ENCODE results near the gene TEKT5.

Gene TEKT5

GRCh38 chr16:10617662-10618420 lies 76.9 kb downstream of the TEKT5 start:
- H3K4me3 ChIP-seq (ENCODE audit: low read depth, low read length) = no peak overlapping the region
- no peak for DNase-seq (ENCODE audit: low read depth)

GRCh38 chr16:10616756-10617640 lies 77.7 kb downstream of the TEKT5 start:
- H3K4me3 ChIP-seq (ENCODE audit: low read depth, low read length) = no peak overlapping the region
- peak; percentile 16 for DNase-seq (ENCODE audit: low read depth)

- DNase-seq (ENCODE audit: low read depth) = no peak
- H3K4me3 ChIP-seq (ENCODE audit: low read depth, low read length) = no peak overlapping the region
These were observed 78.3 kb downstream of the TEKT5 start for GRCh38 chr16:10616419-10616755.

GRCh38 chr16:10614685-10615084 lies 80.0 kb downstream of the TEKT5 start:
- no peak for DNase-seq (ENCODE audit: low read depth)
- no peak overlapping the region for H3K4me3 ChIP-seq (ENCODE audit: low read depth, low read length)

GRCh38 chr16:10613785-10614485 lies 80.8 kb downstream of the TEKT5 start:
- no peak overlapping the region for H3K4me3 ChIP-seq (ENCODE audit: low read depth, low read length)
- no peak for DNase-seq (ENCODE audit: low read depth)

- DNase-seq (ENCODE audit: low read depth) = no peak
These were observed 82.0 kb downstream of the TEKT5 start for GRCh38 chr16:10612649-10613179.

GRCh38 chr16:10611825-10612342 lies 82.8 kb downstream of the TEKT5 start:
- no peak overlapping the region for H3K4me3 ChIP-seq (ENCODE audit: low read depth, low read length)
- no peak for DNase-seq (ENCODE audit: low read depth)

More at GRCh38 chr16:10612649-10613179, 82.0 kb downstream of the TEKT5 start:
- H3K4me3 ChIP-seq (ENCODE audit: low read depth, low read length) = no peak overlapping the region

GRCh38 chr16:10610499-10611184 lies 84.1 kb downstream of the TEKT5 start:
- no peak for DNase-seq (ENCODE audit: low read depth)
- H3K4me3 ChIP-seq (ENCODE audit: low read depth, low read length) = no peak overlapping the region

- no peak overlapping the region for H3K4me3 ChIP-seq (ENCODE audit: low read depth, low read length)
- peak; percentile 72 for DNase-seq (ENCODE audit: low read depth)
These were observed 85.3 kb downstream of the TEKT5 start for GRCh38 chr16:10609402-10609774.

- DNase-seq (ENCODE audit: low read depth) = peak; percentile 29
- no peak overlapping the region for H3K4me3 ChIP-seq (ENCODE audit: low read depth, low read length)
These were observed 85.9 kb downstream of the TEKT5 start for GRCh38 chr16:10608687-10609401.

GRCh38 chr16:10607157-10607556 lies 87.6 kb downstream of the TEKT5 start:
- DNase-seq (ENCODE audit: low read depth) = no peak
- no peak overlapping the region for H3K4me3 ChIP-seq (ENCODE audit: low read depth, low read length)

GRCh38 chr16:10606607-10607006 lies 88.1 kb downstream of the TEKT5 start:
- H3K4me3 ChIP-seq (ENCODE audit: low read depth, low read length) = no peak overlapping the region
- DNase-seq (ENCODE audit: low read depth) = no peak

- H3K4me3 ChIP-seq (ENCODE audit: low read depth, low read length) = no peak overlapping the region
- no peak for DNase-seq (ENCODE audit: low read depth)
These were observed 89.1 kb downstream of the TEKT5 start for GRCh38 chr16:10605636-10606035.

- DNase-seq (ENCODE audit: low read depth) = no peak
- H3K4me3 ChIP-seq (ENCODE audit: low read depth, low read length) = no peak overlapping the region
These were observed 93.0 kb downstream of the TEKT5 start for GRCh38 chr16:10601444-10602408.

GRCh38 chr16:10600782-10601443 lies 93.8 kb downstream of the TEKT5 start:
- H3K4me3 ChIP-seq (ENCODE audit: low read depth, low read length) = no peak overlapping the region
- DNase-seq (ENCODE audit: low read depth) = peak; percentile 25

GRCh38 chr16:10599626-10600025 lies 95.1 kb downstream of the TEKT5 start:
- no peak overlapping the region for H3K4me3 ChIP-seq (ENCODE audit: low read depth, low read length)
- DNase-seq (ENCODE audit: low read depth) = no peak

- DNase-seq (ENCODE audit: low read depth) = no peak
- H3K4me3 ChIP-seq (ENCODE audit: low read depth, low read length) = no peak overlapping the region
These were observed 96.6 kb downstream of the TEKT5 start for GRCh38 chr16:10598157-10598556.

Measured in skeletal muscle cell (primary cell).